Measurements from ENCODE around the gene GLTP.

GRCh38 chr12:109877504-109878246 lies 2.7 kb downstream of the GLTP start:
- TF ChIP-seq, protein P1, sequence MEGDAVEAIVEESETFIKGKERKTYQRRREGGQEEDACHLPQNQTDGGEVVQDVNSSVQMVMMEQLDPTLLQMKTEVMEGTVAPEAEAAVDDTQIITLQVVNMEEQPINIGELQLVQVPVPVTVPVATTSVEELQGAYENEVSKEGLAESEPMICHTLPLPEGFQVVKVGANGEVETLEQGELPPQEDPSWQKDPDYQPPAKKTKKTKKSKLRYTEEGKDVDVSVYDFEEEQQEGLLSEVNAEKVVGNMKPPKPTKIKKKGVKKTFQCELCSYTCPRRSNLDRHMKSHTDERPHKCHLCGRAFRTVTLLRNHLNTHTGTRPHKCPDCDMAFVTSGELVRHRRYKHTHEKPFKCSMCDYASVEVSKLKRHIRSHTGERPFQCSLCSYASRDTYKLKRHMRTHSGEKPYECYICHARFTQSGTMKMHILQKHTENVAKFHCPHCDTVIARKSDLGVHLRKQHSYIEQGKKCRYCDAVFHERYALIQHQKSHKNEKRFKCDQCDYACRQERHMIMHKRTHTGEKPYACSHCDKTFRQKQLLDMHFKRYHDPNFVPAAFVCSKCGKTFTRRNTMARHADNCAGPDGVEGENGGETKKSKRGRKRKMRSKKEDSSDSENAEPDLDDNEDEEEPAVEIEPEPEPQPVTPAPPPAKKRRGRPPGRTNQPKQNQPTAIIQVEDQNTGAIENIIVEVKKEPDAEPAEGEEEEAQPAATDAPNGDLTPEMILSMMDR (IDR thresholded peaks at IDR 0.05) = no peak
- TF ChIP-seq POLR2A (IDR thresholded peaks at IDR 0.05) = no peak
